ENCODE results near the gene RABAC1.

Gene RABAC1

DNA sequence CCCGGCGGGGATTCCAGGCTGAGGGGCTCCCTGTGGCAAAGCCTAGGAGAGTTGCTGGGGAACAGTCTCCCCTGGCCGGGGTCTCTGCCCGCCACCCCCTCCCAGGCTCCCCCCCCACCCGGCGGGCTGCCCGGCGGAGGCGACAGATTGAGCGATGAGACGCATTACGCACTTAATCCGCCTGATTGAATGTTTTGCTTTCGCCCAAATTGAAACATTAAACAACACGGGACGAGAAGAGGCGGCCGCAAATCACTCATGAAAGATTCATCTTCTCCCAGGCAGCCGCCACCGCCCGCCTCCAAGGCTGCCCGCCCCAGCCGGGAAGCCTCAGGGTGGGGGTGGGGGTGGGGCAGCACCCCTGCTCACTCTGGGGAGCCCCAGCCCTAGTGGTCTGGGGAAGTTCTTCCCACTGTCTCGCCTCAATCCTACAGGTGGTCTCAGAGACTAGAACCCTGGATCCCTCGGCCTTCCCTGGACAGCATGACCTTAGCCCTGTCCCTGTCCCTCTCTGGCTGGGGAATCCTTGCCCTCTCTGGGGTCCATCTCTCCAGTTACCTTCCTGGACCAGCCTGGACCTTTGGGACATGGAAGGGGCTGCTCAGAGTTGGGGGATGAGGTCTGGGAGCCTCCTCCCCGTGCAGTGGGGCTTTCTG is 23.2 kb downstream of the RABAC1 start:
- H3K4me2 ChIP-seq (ENCODE audit: low read depth, low read length) = no peak overlapping the region

GRCh38 chr19:41934849-41935374 is 24.2 kb downstream of the RABAC1 start:
- Histone ChIP-seq H2AFZ (ENCODE audit: low read length) (no peak overlapping the region), H3K4me3 (ENCODE audit: low read length) (no peak overlapping the region), H3K4me1 (ENCODE audit: low read length) (no peaks in the 10 kb centered on the region), H3K79me2 (ENCODE audit: low read length) (no peaks in the 10 kb centered on the region), H3K27me3 (replicated peaks; ENCODE audit: insufficient read depth, low read length) (peaks cover 58% of the 10 kb centered on the region), H3F3A (ENCODE audit: insufficient read depth, low read length) (no peaks in the 10 kb centered on the region), H3K9me3 (replicated peaks; ENCODE audit: insufficient read depth, low read length) (no peaks in the 10 kb centered on the region), H3K4me2 (ENCODE audit: low read depth, low read length) (no peak overlapping the region), H3K27ac (ENCODE audit: low read length) (no peak overlapping the region), H3K36me3 (replicated peaks; ENCODE audit: insufficient read depth, low read length) (no peaks in the 10 kb centered on the region), H3K9me2 (replicated peaks; ENCODE audit: insufficient read depth, low read length) (no peaks in the 10 kb centered on the region), H4K20me1 (ENCODE audit: insufficient read depth, low read length) (no peaks in the 10 kb centered on the region), H3K9ac (ENCODE audit: low read length) (no peak overlapping the region)
- peak; percentile 93 for TF ChIP-seq CTCF (IDR thresholded peaks at IDR 0.05; ENCODE audit: low read length)
- no peak for TF ChIP-seq EZH2 (optimal IDR thresholded peaks at IDR 0.05; ENCODE audit: low read depth, low read length)
- no peak for TF ChIP-seq EZH2phosphoT487 (IDR thresholded peaks at IDR 0.05; ENCODE audit: low read length)
- peak; percentile 55 for DNase-seq

More for the DNA sequence above, 23.2 kb downstream of the RABAC1 start:
- Histone ChIP-seq H4K20me1 (ENCODE audit: insufficient read depth, low read length) (no peaks in the 10 kb centered on the region), H3K9me2 (replicated peaks; ENCODE audit: insufficient read depth, low read length) (no peaks in the 10 kb centered on the region), H3K79me2 (ENCODE audit: low read length) (no peaks in the 10 kb centered on the region), H3F3A (ENCODE audit: insufficient read depth, low read length) (no peaks in the 10 kb centered on the region), H3K27me3 (replicated peaks; ENCODE audit: insufficient read depth, low read length) (peaks cover 53% of the 10 kb centered on the region), H3K27ac (ENCODE audit: low read length) (no peak overlapping the region), H3K36me3 (replicated peaks; ENCODE audit: insufficient read depth, low read length) (no peaks in the 10 kb centered on the region), H3K4me1 (ENCODE audit: low read length) (no peaks in the 10 kb centered on the region), H3K4me3 (ENCODE audit: low read length) (no peak overlapping the region), H3K9ac (ENCODE audit: low read length) (no peak overlapping the region), H2AFZ (ENCODE audit: low read length) (no peak overlapping the region), H3K9me3 (replicated peaks; ENCODE audit: insufficient read depth, low read length) (no peaks in the 10 kb centered on the region)
- DNase-seq = no peak
- TF ChIP-seq EZH2phosphoT487 (IDR thresholded peaks at IDR 0.05; ENCODE audit: low read length) = no peak
- TF ChIP-seq EZH2 (optimal IDR thresholded peaks at IDR 0.05; ENCODE audit: low read depth, low read length) = no peak
- no peak for TF ChIP-seq CTCF (IDR thresholded peaks at IDR 0.05; ENCODE audit: low read length)

GRCh38 chr19:41933693-41934426 is 25.3 kb downstream of the RABAC1 start:
- H3K4me1 ChIP-seq (ENCODE audit: low read length) = peaks cover 5% of the 10 kb centered on the region; the same call in 1 of the 2 replicates
- no peak overlapping the region for H3K4me3 ChIP-seq (ENCODE audit: low read length)
- H2AFZ ChIP-seq (ENCODE audit: low read length) = no peak overlapping the region
- no peaks in the 10 kb centered on the region for H3K9me3 ChIP-seq (replicated peaks; ENCODE audit: insufficient read depth, low read length)
- H3K27ac ChIP-seq (ENCODE audit: low read length) = no peak overlapping the region
- H3K9me2 ChIP-seq (replicated peaks; ENCODE audit: insufficient read depth, low read length) = no peaks in the 10 kb centered on the region
- no peak for DNase-seq
- no peak overlapping the region for H3K9ac ChIP-seq (ENCODE audit: low read length)
- H3K4me2 ChIP-seq (ENCODE audit: low read depth, low read length) = no peak overlapping the region
- no peak for TF ChIP-seq EZH2phosphoT487 (IDR thresholded peaks at IDR 0.05; ENCODE audit: low read length)
- TF ChIP-seq CTCF (IDR thresholded peaks at IDR 0.05; ENCODE audit: low read length) = no peak
- no peak for TF ChIP-seq EZH2 (optimal IDR thresholded peaks at IDR 0.05; ENCODE audit: low read depth, low read length)
- no peaks in the 10 kb centered on the region for H4K20me1 ChIP-seq (ENCODE audit: insufficient read depth, low read length)
- H3F3A ChIP-seq (ENCODE audit: insufficient read depth, low read length) = no peaks in the 10 kb centered on the region
- peaks cover 69% of the 10 kb centered on the region for H3K27me3 ChIP-seq (replicated peaks; ENCODE audit: insufficient read depth, low read length)
- H3K36me3 ChIP-seq (replicated peaks; ENCODE audit: insufficient read depth, low read length) = no peaks in the 10 kb centered on the region
- no peaks in the 10 kb centered on the region for H3K79me2 ChIP-seq (ENCODE audit: low read length)

All from MM.1S (cell line).